B cell (primary cell): ENCODE results near the gene MEIS2. TPM values are rescaled to one million over a fixed set of nuclear protein-coding genes. Genes with fewer than 3 reads are reported as not detected.

ENCODE experiments used
- ATAC-seq: fragments of 200-7000 bp; cut with Tn5 transposase; one replicate; pipeline ENCODE4 v1.10.0; 2021; ENCODE audit warnings: low read depth, mild to moderate bottlenecking, moderate number of reproducible peaks, moderate library complexity
- CTCF ChIA-PET: fragments of 350-600 bp; sonication (Branson Sonifier 250); formaldehyde crosslinking; loops from one replicate; lab custom pipeline; 2021; ENCODE audit warnings: antibody characterized with exemption, inconsistent platforms; lab: Charles Lee
- POLR2A ChIA-PET: fragments of 350-600 bp; sonication (Branson Sonifier 250); formaldehyde crosslinking; loops from one replicate; lab custom pipeline; 2021; ENCODE audit warnings: antibody characterized with exemption; lab: Charles Lee
- DNase-seq: peaks from one replicate; pipeline ENCODE4 v3.0.0; 2013
- H2AFZ ChIP-seq: 2 replicates; pipeline ENCODE4 v1.6.1; 2012; ENCODE audit warnings: mild to moderate bottlenecking, low read depth, low read length; ENCODE audit not compliant: insufficient read depth, poor library complexity, severe bottlenecking
- H3K27ac ChIP-seq, 2 donors: 1 replicate in 1 of 2; 2 replicates in 1 of 2; pipeline ENCODE4 v1.5.1; 2012 to 2013; ENCODE audit warnings: low read length in 2 of 2, mild to moderate bottlenecking in 2 of 2, moderate library complexity in 1 of 2
- H3K27me3 ChIP-seq, 4 experiments: fragments of 200-600 bp in 1 of 4; sonication (generic) in 1 of 4; replicated peaks in 1 of 4; 1 replicate in 2 of 4; 2 replicates in 2 of 4; pipeline versions ENCODE4 v1.6.1 to v1.7.0; 2013 to 2016; ENCODE audit warnings: low read length in 3 of 4, mild to moderate bottlenecking in 2 of 4, mixed read lengths in 1 of 4, moderate library complexity in 1 of 4; ENCODE audit not compliant: insufficient read depth in 4 of 4, control insufficient read depth in 3 of 4; ENCODE audit errors: control extremely low read depth in 1 of 4
- H3K36me3 ChIP-seq, 2 experiments: replicated peaks in 1 of 2; 1 replicate in 1 of 2; 2 replicates in 1 of 2; pipeline versions ENCODE4 v1.6.1 to v1.7.1; 2013; ENCODE audit warnings: low read length in 1 of 2; ENCODE audit not compliant: insufficient read depth in 2 of 2, control insufficient read depth in 1 of 2; ENCODE audit errors: control extremely low read depth in 1 of 2, extremely low read depth in 1 of 2
- H3K4me1 ChIP-seq, 2 donors: fragments of 200-600 bp in 1 of 2; sonication (generic) in 1 of 2; 1 replicate in 1 of 2; 2 replicates in 1 of 2; pipeline versions ENCODE4 v1.5.1 to v1.6.1; 2013 to 2017; ENCODE audit warnings: low read length in 2 of 2; ENCODE audit not compliant: control insufficient read depth in 2 of 2, insufficient read depth in 2 of 2
- H3K4me2 ChIP-seq: replicated peaks from 2 replicates; pipeline ENCODE3; 2012; ENCODE audit warnings: mild to moderate bottlenecking, low read depth, low read length; ENCODE audit not compliant: poor library complexity, severe bottlenecking
- H3K4me3 ChIP-seq, 5 experiments: fragments of 200-600 bp in 1 of 5; sonication (generic) in 1 of 5; 1 replicate in 3 of 5; 2 replicates in 2 of 5; pipeline versions ENCODE4 v1.5.1 to v1.7.0; 2011 to 2016; ENCODE audit warnings: low read length in 4 of 5, mild to moderate bottlenecking in 4 of 5, low read depth in 2 of 5, control low read depth in 1 of 5, moderate library complexity in 1 of 5; ENCODE audit not compliant: insufficient read depth in 1 of 5; ENCODE audit errors: control extremely low read depth in 1 of 5, extremely low read depth in 1 of 5
- H3K79me2 ChIP-seq: fragments of 200-600 bp; sonication (generic); one replicate; pipeline ENCODE4 v1.6.0; 2016; ENCODE audit warnings: low read length; ENCODE audit not compliant: control insufficient read depth, insufficient read depth
- H3K9ac ChIP-seq: fragments of 200-600 bp; sonication (generic); 2 replicates; pipeline ENCODE4 v1.6.1; 2017; ENCODE audit warnings: mild to moderate bottlenecking, low read length, moderate library complexity
- H3K9me3 ChIP-seq, 3 donors: one replicate each; pipeline versions ENCODE4 v1.6.1 to v1.7.1; 2013; ENCODE audit warnings: low read length in 2 of 3; ENCODE audit not compliant: control insufficient read depth in 2 of 3, insufficient read depth in 1 of 3; ENCODE audit errors: control extremely low read depth in 1 of 3
- H4K20me1 ChIP-seq: 2 replicates; pipeline ENCODE4 v1.6.0; 2012; ENCODE audit warnings: mild to moderate bottlenecking, low read length; ENCODE audit not compliant: insufficient read depth, control insufficient read depth, poor library complexity, severe bottlenecking
- H3K27ac Mint-ChIP-seq: one replicate; pipeline ENCODE4 v1.8.0; 2021; ENCODE audit warnings: mixed read lengths
- H3K27me3 Mint-ChIP-seq: one replicate; pipeline ENCODE4 v1.8.0; 2021; ENCODE audit warnings: mixed read lengths
- H3K4me1 Mint-ChIP-seq: one replicate; pipeline ENCODE4 v1.8.0; 2021; ENCODE audit warnings: mixed read lengths
- H3K4me3 Mint-ChIP-seq: one replicate; pipeline ENCODE4 v1.8.0; 2021; ENCODE audit warnings: mixed read lengths
- H3K9me3 Mint-ChIP-seq: one replicate; pipeline ENCODE4 v1.8.0; 2022; ENCODE audit warnings: mixed read lengths; ENCODE audit not compliant: insufficient read depth
- CTCF ChIP-seq: fragments of 200-600 bp; IDR thresholded peaks from one replicate; pipeline ENCODE4 v1.8.0; 2022; ENCODE audit warnings: antibody characterized with exemption, mild to moderate bottlenecking
- EZH2 ChIP-seq: IDR thresholded peaks from 2 replicates; pipeline ENCODE4 v1.6.1; 2012; ENCODE audit warnings: borderline replicate concordance, low read depth, mild to moderate bottlenecking, moderate library complexity, low read length; ENCODE audit not compliant: insufficient read depth, poor library complexity, severe bottlenecking
- WGBS: methylation state at CpG from one replicate; pipeline ENCODE4 v1.1.5; 2013; ENCODE audit warnings: missing lambda C conversion rate; ENCODE audit not compliant: insufficient coverage; 5-methylcytosine and 5-hydroxymethylcytosine counted together
- intact Hi-C: fragments of 100-400 bp; cut with micrococcal nuclease; formaldehyde crosslinking; loops from one replicate; pipeline ENCODE4 v1.10.0; 2022
- polyA plus RNA-seq: library from polyadenylated mRNA; depleted of rRNA; stranded (reverse); fragments of >200 nt; gene quantifications from 2 replicates; pipeline ENCODE4 v1.2.3, GENCODE V29; 2012
- total RNA-seq, 2 donors: library from RNA; stranded (reverse); fragments of 120-200 nt in 1 of 2; gene quantifications; 1 replicate in 1 of 2; 2 replicates in 1 of 2; pipeline versions ENCODE4 v1.2.3 to v1.2.4, GENCODE V29; 2013 to 2022

The MEIS2 gene
- total and polyA plus RNA-seq, 2 donors (not counting 1 experiment from before 2014, with no cell fraction given) = 0.22 TPM; not detected in 1

GRCh38 chr15:36888011-36888992, 212.0 kb downstream of the MEIS2 start:
- no peak overlapping the region for H3K4me3 ChIP-seq
- Mint-ChIP-seq H3K27ac (no peak overlapping the region), H3K4me1 (peaks cover 9% of the 10 kb centered on the region), H3K4me3 (no peak overlapping the region), H3K27me3 (peaks cover 72% of the 10 kb centered on the region), H3K9me3 (no peaks in the 10 kb centered on the region)
- TF ChIP-seq CTCF = no peak
- no peak for TF ChIP-seq EZH2
- H3K9me3 ChIP-seq = peaks cover 0 to 19% (median 0%) of the 10 kb centered on the region in 3 donors
- CTCF ChIA-PET = no interaction called here
- H4K20me1 ChIP-seq = no peaks in the 10 kb centered on the region
- ATAC-seq (no peak), DNase-seq (no peak)
- H2AFZ ChIP-seq = no peak overlapping the region
- no peaks in the 10 kb centered on the region for H3K79me2 ChIP-seq
- POLR2A ChIA-PET = no interaction called here
- no peak overlapping the region for H3K27ac ChIP-seq
- no peak overlapping the region for H3K9ac ChIP-seq
- peaks cover 5% of the 10 kb centered on the region in 2 donors for H3K4me1 ChIP-seq
- 14% methylated on average over 31 of the region's 51 CpGs for WGBS
- intact Hi-C loops = no loop called here
- H3K27me3 ChIP-seq = peaks cover 0 to 47% (median 42%) of the 10 kb centered on the region in 4 experiments
- no peak overlapping the region for H3K4me2 ChIP-seq
- H3K36me3 ChIP-seq = no peaks in the 10 kb centered on the region
